ENCODE results near the gene HERC6. TPM values are rescaled to one million over a fixed set of nuclear protein-coding genes. Genes with fewer than 3 reads are reported as not detected.

Gene HERC6
- total and polyA plus RNA-seq, 9 of the 15 experiments (the other 6 are each of a cell fraction or from before 2014, with no cell fraction given), result 0.01 to 0.68 (median 0.15) TPM

DNA sequence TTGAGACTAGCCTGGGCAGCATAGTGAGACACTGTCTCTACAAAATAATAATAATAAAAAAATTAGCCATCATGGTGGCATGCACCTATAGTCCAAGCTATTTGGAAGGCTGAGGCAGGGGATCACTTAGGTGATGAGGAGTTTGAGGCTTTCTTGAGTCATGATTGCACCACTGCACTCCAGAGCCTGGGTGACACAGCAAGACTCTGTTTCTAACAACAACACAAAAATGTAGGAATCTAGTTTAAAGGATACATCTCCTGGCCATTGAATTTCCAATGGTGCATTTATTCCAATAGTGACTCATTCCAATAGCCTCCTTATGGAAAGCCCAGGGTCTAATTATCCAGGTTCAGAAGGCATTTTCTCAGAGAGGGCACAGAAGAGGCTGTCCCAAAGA lies 21.9 kb upstream of the HERC6 start:
- in situ Hi-C loops (cut with MboI), result no loop called here

More for the DNA sequence above, 21.9 kb upstream of the HERC6 start:
- no peaks in the 10 kb centered on the region for H4K20me1 ChIP-seq (replicated peaks; ENCODE audit: control insufficient read depth, insufficient read depth, low read length)
- no peaks in the 10 kb centered on the region for H3K79me2 ChIP-seq (ENCODE audit: control insufficient read depth, insufficient read depth, low read length)
- H3K4me3 ChIP-seq, result no peak overlapping the region
- H3K4me1 ChIP-seq (replicated peaks in 1 of 2; ENCODE audit: control insufficient read depth in 2 of 2, insufficient read depth in 2 of 2, low read length in 2 of 2), result no peaks in the 10 kb centered on the region
- H3K9me3 ChIP-seq (replicated peaks; ENCODE audit: control insufficient read depth, insufficient read depth, low read depth, low read length), result no peaks in the 10 kb centered on the region
- ChIA-PET POLR2A (no interaction called here), CTCF (ENCODE audit: low intra/inter-chr PET ratio) (no interaction called here)
- intact Hi-C loops (cut with micrococcal nuclease), result no loop called here
- no peak overlapping the region for H2AFZ ChIP-seq (ENCODE audit: low read depth, low read length)
- TF ChIP-seq, protein P1, sequence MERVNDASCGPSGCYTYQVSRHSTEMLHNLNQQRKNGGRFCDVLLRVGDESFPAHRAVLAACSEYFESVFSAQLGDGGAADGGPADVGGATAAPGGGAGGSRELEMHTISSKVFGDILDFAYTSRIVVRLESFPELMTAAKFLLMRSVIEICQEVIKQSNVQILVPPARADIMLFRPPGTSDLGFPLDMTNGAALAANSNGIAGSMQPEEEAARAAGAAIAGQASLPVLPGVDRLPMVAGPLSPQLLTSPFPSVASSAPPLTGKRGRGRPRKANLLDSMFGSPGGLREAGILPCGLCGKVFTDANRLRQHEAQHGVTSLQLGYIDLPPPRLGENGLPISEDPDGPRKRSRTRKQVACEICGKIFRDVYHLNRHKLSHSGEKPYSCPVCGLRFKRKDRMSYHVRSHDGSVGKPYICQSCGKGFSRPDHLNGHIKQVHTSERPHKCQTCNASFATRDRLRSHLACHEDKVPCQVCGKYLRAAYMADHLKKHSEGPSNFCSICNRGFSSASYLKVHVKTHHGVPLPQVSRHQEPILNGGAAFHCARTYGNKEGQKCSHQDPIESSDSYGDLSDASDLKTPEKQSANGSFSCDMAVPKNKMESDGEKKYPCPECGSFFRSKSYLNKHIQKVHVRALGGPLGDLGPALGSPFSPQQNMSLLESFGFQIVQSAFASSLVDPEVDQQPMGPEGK (CRISPR knock-in tag; IDR thresholded peaks at IDR 0.05; ENCODE audit: borderline replicate concordance), result no peak
- TF ChIP-seq CC2D1A (IDR thresholded peaks at IDR 0.05) (no peak), SNAPC5 (CRISPR knock-in tag; IDR thresholded peaks at IDR 0.05) (no peak), TFAM (CRISPR knock-in tag; conservative IDR thresholded peaks at IDR 0.05) (no peak), ZNF561 (CRISPR knock-in tag; conservative IDR thresholded peaks at IDR 0.05) (no peak), NFE2 (IDR thresholded peaks at IDR 0.05; ENCODE audit: low read depth) (no peak), HMG20B (CRISPR knock-in tag; IDR thresholded peaks at IDR 0.05) (no peak), NELFE (IDR thresholded peaks at IDR 0.05; ENCODE audit: insufficient read depth, insufficient read length) (no peak), GTF2B (IDR thresholded peaks at IDR 0.05; ENCODE audit: extremely low read depth, insufficient read length) (no peak), MIER1 (IDR thresholded peaks at IDR 0.05; ENCODE audit: low read depth) (no peak)
- H3K27ac ChIP-seq (ENCODE audit: extremely low read depth, low read depth, low read length), result no peak overlapping the region
- no peaks in the 10 kb centered on the region for H3K9me1 ChIP-seq (ENCODE audit: control insufficient read depth, insufficient read depth, low read length)
- H3K36me3 ChIP-seq (ENCODE audit: control insufficient read depth, insufficient read depth, low read length), result no peaks in the 10 kb centered on the region
- DNase-seq (ENCODE audit: extremely low read depth in 1 of 4, low spot score in 3 of 4), result no peak
- no peak for ATAC-seq
- no peak overlapping the region for H3K4me2 ChIP-seq (ENCODE audit: insufficient read depth, low read length)
- no peak overlapping the region for H3K9ac ChIP-seq (ENCODE audit: insufficient read depth in 1 of 2, low read depth in 2 of 2, low read length in 2 of 2)
- H3K27me3 ChIP-seq (ENCODE audit: control insufficient read depth in 2 of 2, insufficient read depth in 2 of 2, low read length in 2 of 2), result no peaks in the 10 kb centered on the region
- no TSS peak for BruUV-seq (replicated peaks)
- no peak for FAIRE-seq
